Thyroid gland (tissue), 4 donors: ENCODE results near the gene SOCS6.
"Not testable (repeated sequence)": the region's sequence is repeated elsewhere in the genome, so short reads cannot be mapped to it uniquely, and the experiment has no call there.

ENCODE experiments used
- POLR2A ChIP-seq, 2 donors: fragments of 450-650 bp; IDR thresholded peaks; one replicate each; pipeline ENCODE4 v1.6.1; 2017; ENCODE audit warnings: antibody characterized with exemption in 2 of 2, mild to moderate bottlenecking in 2 of 2, moderate library complexity in 1 of 2
- TF ChIP-seq, protein P1 (sequence below), 6 experiments: fragments of 200-600 bp in 3 of 6; fragments of 450-650 bp in 3 of 6; sonication (generic) in 3 of 6; IDR thresholded peaks; one replicate each; pipeline ENCODE4 v1.5.1; 2016 to 2019; ENCODE audit warnings: antibody characterized with exemption in 6 of 6, mild to moderate bottlenecking in 2 of 6, inconsistent platforms in 1 of 6, moderate library complexity in 1 of 6

GRCh38 chr18:70358105-70358406, 69.2 kb downstream of the SOCS6 start:
- TF ChIP-seq, protein P1, sequence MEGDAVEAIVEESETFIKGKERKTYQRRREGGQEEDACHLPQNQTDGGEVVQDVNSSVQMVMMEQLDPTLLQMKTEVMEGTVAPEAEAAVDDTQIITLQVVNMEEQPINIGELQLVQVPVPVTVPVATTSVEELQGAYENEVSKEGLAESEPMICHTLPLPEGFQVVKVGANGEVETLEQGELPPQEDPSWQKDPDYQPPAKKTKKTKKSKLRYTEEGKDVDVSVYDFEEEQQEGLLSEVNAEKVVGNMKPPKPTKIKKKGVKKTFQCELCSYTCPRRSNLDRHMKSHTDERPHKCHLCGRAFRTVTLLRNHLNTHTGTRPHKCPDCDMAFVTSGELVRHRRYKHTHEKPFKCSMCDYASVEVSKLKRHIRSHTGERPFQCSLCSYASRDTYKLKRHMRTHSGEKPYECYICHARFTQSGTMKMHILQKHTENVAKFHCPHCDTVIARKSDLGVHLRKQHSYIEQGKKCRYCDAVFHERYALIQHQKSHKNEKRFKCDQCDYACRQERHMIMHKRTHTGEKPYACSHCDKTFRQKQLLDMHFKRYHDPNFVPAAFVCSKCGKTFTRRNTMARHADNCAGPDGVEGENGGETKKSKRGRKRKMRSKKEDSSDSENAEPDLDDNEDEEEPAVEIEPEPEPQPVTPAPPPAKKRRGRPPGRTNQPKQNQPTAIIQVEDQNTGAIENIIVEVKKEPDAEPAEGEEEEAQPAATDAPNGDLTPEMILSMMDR (IDR thresholded peaks at IDR 0.05) = not testable (repeated sequence)
- TF ChIP-seq POLR2A (IDR thresholded peaks at IDR 0.05) = not testable (repeated sequence)
